GM18951 (cell line): ENCODE measurements around the gene TFPI.
"Not testable (repeated sequence)": the region's sequence is repeated elsewhere in the genome, so short reads cannot be mapped to it uniquely, and the experiment has no call there.

Source experiments
- POLR2A ChIP-seq: IDR thresholded peaks from 4 replicates; pipeline ENCODE4 v1.6.1; 2011; ENCODE audit warnings: mild to moderate bottlenecking; ENCODE audit not compliant: insufficient read length, insufficient read depth; ENCODE audit errors: extremely low read depth
- in situ Hi-C: fragments of 300-500 bp; cut with MboI; formaldehyde crosslinking; loops from one replicate; pipeline ENCODE4 v1.12.0; 2022; ENCODE audit warnings: low sequenced_read_pairs, mixed read lengths, inconsistent platforms; ENCODE audit not compliant: unreplicated experiment

The TFPI gene

GRCh38 chr2:187569571-187569970 lies 15.3 kb upstream of the TFPI start:
- no peak for TF ChIP-seq POLR2A
- in situ Hi-C loops, result no loop called here

- in situ Hi-C loops, result no loop called here
- no peak for TF ChIP-seq POLR2A
These were observed 14.8 kb upstream of the TFPI start for GRCh38 chr2:187569042-187569441.

GRCh38 chr2:187567126-187567525 lies 12.9 kb upstream of the TFPI start:
- in situ Hi-C loops, result no loop called here
- TF ChIP-seq POLR2A, result no peak

DNA sequence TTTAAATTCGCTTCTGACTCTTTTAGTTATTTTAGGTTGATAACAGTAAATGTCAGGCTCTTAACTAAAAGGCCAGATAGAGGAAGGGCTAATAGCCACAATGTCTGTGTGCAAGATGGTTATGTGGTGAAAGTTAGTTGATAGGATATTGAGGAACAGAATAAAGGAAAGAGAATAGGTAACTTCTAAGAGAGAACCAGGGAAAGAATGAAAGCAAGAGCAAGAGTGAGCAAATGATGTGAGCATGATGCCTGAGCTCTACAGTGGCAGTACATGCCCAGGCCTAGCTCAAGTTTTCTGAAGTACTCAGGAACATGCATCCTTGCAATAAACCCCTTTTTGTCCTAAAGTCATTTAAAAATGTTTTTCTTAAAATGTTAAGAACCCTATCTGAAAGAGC lies 12.5 kb upstream of the TFPI start:
- TF ChIP-seq POLR2A, result no peak
- in situ Hi-C loops, result no loop called here

DNA sequence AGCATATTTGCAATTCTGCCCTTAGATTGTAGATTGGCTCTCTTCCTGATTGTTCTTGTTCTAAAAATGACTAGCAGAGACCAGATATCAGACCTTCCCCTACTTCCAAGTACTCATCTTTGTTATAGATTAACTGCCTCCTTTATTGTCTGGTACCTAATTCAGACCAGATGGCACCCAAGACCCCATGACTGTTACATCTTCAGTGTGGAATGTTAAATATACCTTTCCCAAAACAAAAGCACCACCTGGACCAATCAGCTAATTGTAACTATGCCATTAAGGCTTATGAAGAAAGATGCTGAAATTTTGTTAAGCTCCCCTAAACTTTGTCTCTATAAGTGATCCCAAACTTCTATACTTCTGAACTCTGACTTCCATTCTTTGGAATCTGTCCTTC lies 12.0 kb upstream of the TFPI start:
- in situ Hi-C loops, result no loop called here
- TF ChIP-seq POLR2A, result no peak

GRCh38 chr2:187565618-187566017 lies 11.4 kb upstream of the TFPI start:
- in situ Hi-C loops, result not testable (repeated sequence)

- in situ Hi-C loops, result not testable (repeated sequence)
These were observed 2.3 kb upstream of the TFPI start for GRCh38 chr2:187556493-187556892.

- in situ Hi-C loops, result no loop called here
- no peak for TF ChIP-seq POLR2A
These were observed 458 bp upstream of the TFPI start for GRCh38 chr2:187554704-187555082.

- in situ Hi-C loops, result no loop called here
- TF ChIP-seq POLR2A, result no peak
These were observed 1.2 kb downstream of the TFPI start for GRCh38 chr2:187552828-187553681.

- no peak for TF ChIP-seq POLR2A
- in situ Hi-C loops, result no loop called here
These were observed 1.9 kb downstream of the TFPI start for GRCh38 chr2:187552381-187552780.

DNA sequence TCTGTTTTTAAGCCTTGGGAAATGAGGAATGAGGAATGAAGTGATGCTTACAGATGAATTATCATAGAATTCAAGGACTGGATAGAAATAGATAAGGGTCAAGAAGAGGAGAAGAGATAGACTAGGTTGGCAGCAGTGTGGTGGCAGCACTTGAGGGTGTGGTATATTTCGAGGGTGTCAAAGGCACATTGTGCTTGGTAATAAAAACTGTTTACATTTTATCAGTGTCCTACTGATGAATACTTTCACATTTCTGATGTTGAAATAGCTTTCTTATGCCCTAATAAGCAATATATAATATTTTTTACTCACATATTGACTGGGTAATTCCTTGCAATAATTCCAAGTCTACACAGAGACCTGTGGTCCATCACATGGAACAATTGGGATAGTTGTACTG lies 3.4 kb downstream of the TFPI start:
- no peak for TF ChIP-seq POLR2A
- in situ Hi-C loops, result no loop called here

DNA sequence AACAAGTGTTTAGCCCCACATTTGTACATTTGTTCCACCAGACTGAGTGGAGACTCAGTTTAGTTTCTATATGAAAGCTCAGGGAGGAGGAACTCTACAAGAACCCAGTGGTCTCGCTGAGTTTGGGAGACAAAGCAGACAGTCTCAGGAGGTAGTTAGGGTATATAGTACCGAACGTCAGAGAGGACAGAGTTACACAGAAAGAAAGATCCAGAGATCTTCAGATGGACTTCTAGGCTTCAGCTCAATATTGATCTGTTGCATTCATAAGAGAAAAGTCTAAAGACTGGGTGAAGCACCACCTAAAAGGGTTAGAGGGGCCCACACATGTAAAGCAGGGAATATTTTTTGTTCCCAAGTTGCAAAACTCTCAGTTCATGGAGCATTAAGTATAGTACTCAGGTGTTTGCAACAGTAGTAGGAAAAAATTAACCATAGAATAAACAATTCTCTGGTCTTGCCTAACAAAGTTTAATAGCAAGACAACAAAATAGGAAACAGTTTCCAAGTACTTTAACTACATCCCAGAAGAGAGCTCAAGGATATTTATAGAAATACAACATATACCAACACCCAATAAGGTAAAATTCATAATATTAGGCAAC lies 4.2 kb downstream of the TFPI start:
- in situ Hi-C loops, result no loop called here
- TF ChIP-seq POLR2A, result no peak

GRCh38 chr2:187549193-187549592 lies 5.0 kb downstream of the TFPI start:
- no peak for TF ChIP-seq POLR2A
- in situ Hi-C loops, result no loop called here

GRCh38 chr2:187548656-187549055 lies 5.6 kb downstream of the TFPI start:
- in situ Hi-C loops, result no loop called here
- no peak for TF ChIP-seq POLR2A
